ENCODE data around the gene DLL4.

Gene DLL4

GRCh38 chr15:40928821-40929659, at the start of gene DLL4:
Gene DLL4, plus strand, starts transcription at chr15:40929340. Its CDS starts 329 bp downstream, at chr15:40929669.
- peaks cover 40% of the 10 kb centered on the region for H3K4me1 Mint-ChIP-seq
- no peak within 1 kb of the TSS for H3K27ac Mint-ChIP-seq
- peak within 1 kb of the TSS; percentile 82 for H3K4me3 Mint-ChIP-seq
- no peaks in the 10 kb centered on the region for H3K9me3 Mint-ChIP-seq
- H3K27me3 Mint-ChIP-seq: peaks cover 38% of the 10 kb centered on the region
- H3K36me3 Mint-ChIP-seq: no peaks in the 10 kb centered on the region

- H3K36me3 Mint-ChIP-seq: no peaks in the 10 kb centered on the region
- H3K9me3 Mint-ChIP-seq: no peaks in the 10 kb centered on the region
- no peak overlapping the region for H3K27ac Mint-ChIP-seq
- no peak overlapping the region for H3K4me3 Mint-ChIP-seq
- H3K4me1 Mint-ChIP-seq: peaks cover 9% of the 10 kb centered on the region
- H3K27me3 Mint-ChIP-seq: no peaks in the 10 kb centered on the region
Measured at GRCh38 chr15:40879609-40880008, 49.5 kb upstream of the DLL4 start.

- H3K36me3 Mint-ChIP-seq: no peaks in the 10 kb centered on the region
- H3K27ac Mint-ChIP-seq: no peak overlapping the region
- peaks cover 15% of the 10 kb centered on the region for H3K4me1 Mint-ChIP-seq
- H3K27me3 Mint-ChIP-seq: peaks cover 2% of the 10 kb centered on the region
- no peaks in the 10 kb centered on the region for H3K9me3 Mint-ChIP-seq
- H3K4me3 Mint-ChIP-seq: no peak overlapping the region
Measured at GRCh38 chr15:40881351-40881750, 47.8 kb upstream of the DLL4 start.

GRCh38 chr15:40886586-40886985, 42.6 kb upstream of the DLL4 start:
- Mint-ChIP-seq H3K9me3 (no peaks in the 10 kb centered on the region), H3K36me3 (no peaks in the 10 kb centered on the region), H3K27ac (no peak overlapping the region), H3K4me3 (no peak overlapping the region), H3K27me3 (peaks cover 2% of the 10 kb centered on the region), H3K4me1 (peaks cover 10% of the 10 kb centered on the region)

- Mint-ChIP-seq H3K4me3 (no peak overlapping the region), H3K36me3 (no peaks in the 10 kb centered on the region), H3K27ac (no peak overlapping the region), H3K9me3 (no peaks in the 10 kb centered on the region), H3K27me3 (peaks cover 2% of the 10 kb centered on the region), H3K4me1 (peaks cover 17% of the 10 kb centered on the region)
Measured at GRCh38 chr15:40889112-40889511, 40.0 kb upstream of the DLL4 start.

- no peak overlapping the region for H3K27ac Mint-ChIP-seq
- H3K27me3 Mint-ChIP-seq: no peaks in the 10 kb centered on the region
- H3K4me3 Mint-ChIP-seq: no peak overlapping the region
- peaks cover 19% of the 10 kb centered on the region for H3K4me1 Mint-ChIP-seq
- H3K36me3 Mint-ChIP-seq: peaks cover 2% of the 10 kb centered on the region
- H3K9me3 Mint-ChIP-seq: no peaks in the 10 kb centered on the region
Measured at GRCh38 chr15:40891138-40891537, 38.0 kb upstream of the DLL4 start.

GRCh38 chr15:40891810-40892446, 37.2 kb upstream of the DLL4 start:
- no peaks in the 10 kb centered on the region for H3K9me3 Mint-ChIP-seq
- H3K36me3 Mint-ChIP-seq: peaks cover 2% of the 10 kb centered on the region
- H3K27ac Mint-ChIP-seq: no peak overlapping the region
- peaks cover 23% of the 10 kb centered on the region for H3K4me1 Mint-ChIP-seq
- H3K4me3 Mint-ChIP-seq: no peak overlapping the region
- no peaks in the 10 kb centered on the region for H3K27me3 Mint-ChIP-seq

- H3K27ac Mint-ChIP-seq: no peak overlapping the region
- H3K4me3 Mint-ChIP-seq: no peak overlapping the region
- H3K36me3 Mint-ChIP-seq: peaks cover 2% of the 10 kb centered on the region
- H3K4me1 Mint-ChIP-seq: peaks cover 29% of the 10 kb centered on the region
- no peaks in the 10 kb centered on the region for H3K9me3 Mint-ChIP-seq
- H3K27me3 Mint-ChIP-seq: no peaks in the 10 kb centered on the region
Measured at GRCh38 chr15:40892447-40893012, 36.6 kb upstream of the DLL4 start.

- Mint-ChIP-seq H3K9me3 (no peaks in the 10 kb centered on the region), H3K4me3 (peak overlapping the region; percentile 49), H3K36me3 (peaks cover 2% of the 10 kb centered on the region), H3K27me3 (no peaks in the 10 kb centered on the region), H3K4me1 (peaks cover 32% of the 10 kb centered on the region), H3K27ac (no peak overlapping the region)
Measured at GRCh38 chr15:40893019-40893670, 36.0 kb upstream of the DLL4 start.

GRCh38 chr15:40893733-40894680, 35.1 kb upstream of the DLL4 start, which contains the start of gene VPS18:
Gene VPS18, plus strand, starts transcription at chr15:40894450. Its CDS starts 319 bp downstream, at chr15:40894769.
- peaks cover 2% of the 10 kb centered on the region for H3K36me3 Mint-ChIP-seq
- H3K27ac Mint-ChIP-seq: peak within 1 kb of the TSS; percentile 98
- H3K4me1 Mint-ChIP-seq: peaks cover 35% of the 10 kb centered on the region
- H3K27me3 Mint-ChIP-seq: no peaks in the 10 kb centered on the region
- H3K4me3 Mint-ChIP-seq: peak within 1 kb of the TSS; percentile 100
- H3K9me3 Mint-ChIP-seq: no peaks in the 10 kb centered on the region

- Mint-ChIP-seq H3K36me3 (peaks cover 2% of the 10 kb centered on the region), H3K27ac (peak overlapping the region; percentile 77), H3K9me3 (no peaks in the 10 kb centered on the region), H3K4me3 (peak overlapping the region; percentile 100), H3K27me3 (no peaks in the 10 kb centered on the region), H3K4me1 (peaks cover 35% of the 10 kb centered on the region)
Measured at GRCh38 chr15:40894681-40895448, 34.3 kb upstream of the DLL4 start.

- Mint-ChIP-seq H3K27me3 (no peaks in the 10 kb centered on the region), H3K27ac (no peak overlapping the region), H3K4me1 (peaks cover 46% of the 10 kb centered on the region), H3K9me3 (no peaks in the 10 kb centered on the region), H3K4me3 (no peak overlapping the region), H3K36me3 (peaks cover 6% of the 10 kb centered on the region)
Measured at GRCh38 chr15:40899536-40900207, 29.5 kb upstream of the DLL4 start.

GRCh38 chr15:40900256-40901052, 28.7 kb upstream of the DLL4 start:
- Mint-ChIP-seq H3K27me3 (no peaks in the 10 kb centered on the region), H3K27ac (no peak overlapping the region), H3K4me1 (peaks cover 40% of the 10 kb centered on the region), H3K36me3 (peaks cover 6% of the 10 kb centered on the region), H3K4me3 (no peak overlapping the region), H3K9me3 (no peaks in the 10 kb centered on the region)

Measured in activated naive CD4-positive, alpha-beta T cell treated with anti-CD3 and anti-CD28 coated beads, Interleukin-2, amount 50 U/mL, for 24 hours (primary cell).